ENCODE measurements around the gene SLC27A2.
"Not testable (repeated sequence)": the region's sequence is repeated elsewhere in the genome, so short reads cannot be mapped to it uniquely, and the experiment has no call there.

The SLC27A2 gene

DNA sequence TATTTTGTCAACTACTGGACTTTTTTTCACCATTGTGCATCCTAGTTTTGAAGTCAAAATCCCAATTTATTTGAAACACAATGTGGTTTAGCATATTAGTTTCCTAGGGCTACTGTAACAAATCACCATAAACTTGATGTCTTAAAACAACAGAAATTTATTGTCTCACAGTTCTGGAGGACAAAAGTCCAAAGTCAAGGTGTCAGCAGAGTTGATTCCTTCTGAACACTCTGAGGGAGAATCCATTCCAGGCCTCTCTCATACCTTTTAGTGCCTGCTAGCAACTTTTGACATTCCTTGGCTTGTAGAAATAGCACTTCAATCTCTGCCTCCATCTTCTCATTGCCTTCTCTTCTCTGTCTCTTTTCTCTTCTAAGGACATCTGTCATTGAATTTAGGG lies 14.9 kb upstream of the SLC27A2 start:
- Mint-ChIP-seq H3K27ac (no peak overlapping the region), H3K4me3 (no peak overlapping the region), H3K9me3 (peaks cover 31% of the 10 kb centered on the region), H3K27me3 (ENCODE audit: low read depth, poor library complexity) (no peaks in the 10 kb centered on the region), H3K4me1 (no peaks in the 10 kb centered on the region), H3K36me3 (ENCODE audit: low read depth) (peaks cover 7% of the 10 kb centered on the region)
- TF ChIP-seq, protein P1, sequence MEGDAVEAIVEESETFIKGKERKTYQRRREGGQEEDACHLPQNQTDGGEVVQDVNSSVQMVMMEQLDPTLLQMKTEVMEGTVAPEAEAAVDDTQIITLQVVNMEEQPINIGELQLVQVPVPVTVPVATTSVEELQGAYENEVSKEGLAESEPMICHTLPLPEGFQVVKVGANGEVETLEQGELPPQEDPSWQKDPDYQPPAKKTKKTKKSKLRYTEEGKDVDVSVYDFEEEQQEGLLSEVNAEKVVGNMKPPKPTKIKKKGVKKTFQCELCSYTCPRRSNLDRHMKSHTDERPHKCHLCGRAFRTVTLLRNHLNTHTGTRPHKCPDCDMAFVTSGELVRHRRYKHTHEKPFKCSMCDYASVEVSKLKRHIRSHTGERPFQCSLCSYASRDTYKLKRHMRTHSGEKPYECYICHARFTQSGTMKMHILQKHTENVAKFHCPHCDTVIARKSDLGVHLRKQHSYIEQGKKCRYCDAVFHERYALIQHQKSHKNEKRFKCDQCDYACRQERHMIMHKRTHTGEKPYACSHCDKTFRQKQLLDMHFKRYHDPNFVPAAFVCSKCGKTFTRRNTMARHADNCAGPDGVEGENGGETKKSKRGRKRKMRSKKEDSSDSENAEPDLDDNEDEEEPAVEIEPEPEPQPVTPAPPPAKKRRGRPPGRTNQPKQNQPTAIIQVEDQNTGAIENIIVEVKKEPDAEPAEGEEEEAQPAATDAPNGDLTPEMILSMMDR (IDR thresholded peaks at IDR 0.05), result no peak
- DNase-seq, result no peak

DNA sequence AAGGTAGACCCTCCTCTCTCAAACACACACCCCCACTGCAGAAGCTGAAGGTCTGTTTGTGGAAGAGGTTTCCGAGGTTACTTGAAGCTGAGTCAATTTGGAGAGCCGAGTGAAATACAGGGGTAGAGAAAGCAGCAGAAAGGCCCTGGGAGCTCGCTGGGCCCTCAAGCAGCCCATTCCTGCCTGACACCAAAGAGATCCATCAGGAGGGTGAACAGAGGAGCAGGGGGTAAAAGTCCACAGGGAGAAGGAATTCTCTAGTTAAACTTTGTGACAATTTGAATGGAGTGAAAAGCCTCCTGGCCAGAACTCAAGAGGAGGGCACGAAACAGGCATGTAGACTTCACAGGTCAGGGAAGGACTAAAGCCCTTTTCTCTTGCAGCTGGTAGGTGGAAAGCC lies 13.6 kb upstream of the SLC27A2 start:
- no peak overlapping the region for H3K4me3 Mint-ChIP-seq
- H3K4me1 Mint-ChIP-seq, result no peaks in the 10 kb centered on the region
- peaks cover 30% of the 10 kb centered on the region for H3K9me3 Mint-ChIP-seq
- H3K36me3 Mint-ChIP-seq (ENCODE audit: low read depth), result peaks cover 7% of the 10 kb centered on the region
- DNase-seq, result no peak
- H3K27ac Mint-ChIP-seq, result no peak overlapping the region
- H3K27me3 Mint-ChIP-seq (ENCODE audit: low read depth, poor library complexity), result no peaks in the 10 kb centered on the region
- TF ChIP-seq, protein P1 (IDR thresholded peaks at IDR 0.05), result no peak

DNA sequence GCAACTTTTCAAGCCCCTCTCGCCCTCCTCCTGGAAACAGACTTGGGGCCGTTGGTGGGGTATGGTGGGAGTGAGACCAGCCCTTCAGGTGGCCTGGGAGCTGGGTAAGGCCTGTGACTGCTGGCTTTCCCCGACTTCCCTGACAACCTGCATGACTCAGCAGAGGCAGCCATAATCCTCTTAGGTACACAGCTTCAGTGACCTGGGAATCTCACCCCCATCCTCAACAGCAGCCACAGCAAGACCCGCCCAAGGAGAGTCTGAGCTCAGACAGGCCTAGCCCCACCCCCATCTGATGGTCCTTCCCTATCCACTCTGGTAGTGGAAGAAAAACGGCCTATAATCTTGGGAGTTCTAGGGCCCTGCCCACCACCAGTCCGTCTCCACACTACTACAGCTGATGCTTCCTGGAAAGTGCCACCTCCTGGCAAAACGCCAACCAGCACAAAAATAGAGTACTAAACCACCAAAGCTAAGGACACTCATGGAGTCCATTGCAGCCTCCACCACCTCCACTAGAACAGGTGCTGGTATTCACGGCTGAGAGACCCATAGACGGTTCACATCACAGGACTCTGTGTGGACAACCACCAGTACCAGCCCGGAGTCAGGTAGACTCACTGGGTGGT lies 13.1 kb upstream of the SLC27A2 start:
- H3K9me3 Mint-ChIP-seq, result peaks cover 34% of the 10 kb centered on the region

DNA sequence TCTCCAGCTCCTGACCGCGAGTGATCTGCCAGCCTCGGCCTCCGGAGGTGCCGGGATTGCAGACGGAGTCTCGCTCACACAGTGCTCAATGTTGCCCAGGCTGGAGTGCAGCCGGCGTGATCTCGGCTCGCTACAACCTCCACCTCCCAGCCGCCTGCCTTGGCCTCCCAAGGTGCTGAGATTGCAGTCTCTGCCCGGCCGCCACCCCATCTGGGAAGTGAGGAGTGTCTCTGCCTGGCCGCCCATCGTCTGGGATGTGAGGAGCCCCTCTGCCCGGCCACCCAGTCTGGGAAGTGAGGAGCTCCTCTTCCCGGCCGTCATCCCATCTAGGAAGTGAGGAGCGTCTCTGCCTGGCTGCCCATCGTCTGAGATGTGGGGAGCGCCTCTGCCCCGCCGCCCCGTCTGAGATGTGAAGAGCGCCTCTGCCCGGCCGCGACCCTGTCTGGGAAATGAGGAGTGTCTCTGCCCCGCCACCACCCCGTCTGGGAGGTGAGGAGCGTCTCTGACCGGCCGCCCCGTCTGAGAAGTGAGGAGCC lies 9.6 kb upstream of the SLC27A2 start:
- not testable (repeated sequence) for DNase-seq; H3K4me3 Mint-ChIP-seq; H3K36me3 Mint-ChIP-seq (ENCODE audit: low read depth); H3K27me3 Mint-ChIP-seq (ENCODE audit: low read depth, poor library complexity); H3K27ac Mint-ChIP-seq; H3K4me1 Mint-ChIP-seq
- H3K9me3 Mint-ChIP-seq, result peaks cover 42% of the 10 kb centered on the region

More for the DNA sequence above, 13.1 kb upstream of the SLC27A2 start:
- peak overlapping the region; percentile 25 for H3K27ac Mint-ChIP-seq
- TF ChIP-seq, protein P1 (IDR thresholded peaks at IDR 0.05), result no peak
- no peak for DNase-seq
- no peak overlapping the region for H3K4me3 Mint-ChIP-seq
- peaks cover 7% of the 10 kb centered on the region for H3K36me3 Mint-ChIP-seq (ENCODE audit: low read depth)
- H3K4me1 Mint-ChIP-seq, result no peaks in the 10 kb centered on the region
- no peaks in the 10 kb centered on the region for H3K27me3 Mint-ChIP-seq (ENCODE audit: low read depth, poor library complexity)

DNA sequence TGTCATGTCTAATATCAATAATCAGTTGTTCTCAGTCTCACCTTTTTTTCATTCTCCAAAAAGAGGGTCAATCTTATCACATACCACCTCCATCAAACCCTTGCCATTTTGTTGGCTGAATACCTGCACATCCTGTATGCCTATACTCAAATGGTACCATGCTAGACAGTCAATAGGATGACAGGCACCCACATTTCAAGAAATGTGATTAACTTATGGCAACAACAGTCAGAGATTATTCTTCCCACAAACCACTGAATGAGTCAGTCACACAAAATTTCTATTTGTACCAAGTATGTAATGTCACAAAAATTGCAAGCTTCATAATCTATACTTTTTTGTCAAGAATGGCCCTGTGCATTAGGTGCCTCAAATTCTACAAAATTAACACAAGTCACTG lies 5.1 kb upstream of the SLC27A2 start:
- Mint-ChIP-seq H3K27me3 (ENCODE audit: low read depth, poor library complexity) (peaks cover 39% of the 10 kb centered on the region), H3K4me1 (peaks cover 4% of the 10 kb centered on the region), H3K36me3 (ENCODE audit: low read depth) (peaks cover under 1% of the 10 kb centered on the region), H3K27ac (no peak overlapping the region), H3K9me3 (peaks cover 22% of the 10 kb centered on the region), H3K4me3 (no peak overlapping the region)
- no peak for DNase-seq
- TF ChIP-seq, protein P1 (IDR thresholded peaks at IDR 0.05), result no peak

DNA sequence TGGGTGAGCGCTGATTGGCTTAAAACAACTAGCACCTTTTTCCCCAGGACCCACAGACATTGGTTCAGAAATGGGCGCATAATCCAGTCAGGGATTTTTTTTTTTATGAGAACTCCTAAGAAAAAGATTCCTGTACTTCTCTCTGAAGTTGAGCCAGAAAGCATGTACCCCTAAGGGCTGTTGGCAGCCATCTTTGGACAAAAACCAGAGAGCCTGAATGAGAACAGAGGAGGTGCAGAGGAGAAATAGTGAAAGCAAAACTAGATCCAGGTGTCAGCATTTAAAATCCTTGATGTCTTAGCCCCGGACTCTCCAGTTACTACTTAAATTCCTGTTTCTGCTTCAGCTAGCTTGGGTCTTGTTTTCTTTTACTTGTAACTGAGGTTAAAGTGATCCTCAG lies 1.9 kb upstream of the SLC27A2 start:
- Mint-ChIP-seq H3K27me3 (ENCODE audit: low read depth, poor library complexity) (peaks cover 70% of the 10 kb centered on the region), H3K36me3 (ENCODE audit: low read depth) (no peaks in the 10 kb centered on the region), H3K27ac (no peak overlapping the region), H3K9me3 (no peaks in the 10 kb centered on the region), H3K4me3 (no peak overlapping the region), H3K4me1 (peaks cover 9% of the 10 kb centered on the region)
- TF ChIP-seq, protein P1 (IDR thresholded peaks at IDR 0.05), result no peak
- no peak for DNase-seq

All from nephron progenitor cell (in vitro differentiated cells).